SU-DHL-6 (cell line): ENCODE measurements around the gene RAB36.

ENCODE experiments used
- H2AFZ ChIP-seq: fragments of 200-600 bp; sonication (generic); 2 replicates; pipeline ENCODE4 v1.6.1; 2014; ENCODE audit warnings: low read depth, mild to moderate bottlenecking, moderate library complexity, mixed read lengths, antibody characterized with exemption, low read length; ENCODE audit not compliant: severe bottlenecking
- H3F3A ChIP-seq: fragments of 200-600 bp; shearing (Covaris generic); 2 replicates; pipeline ENCODE4 v1.6.0; 2016; ENCODE audit warnings: antibody characterized with exemption, mild to moderate bottlenecking; ENCODE audit not compliant: insufficient read depth
- H3K27ac ChIP-seq: fragments of 200-600 bp; sonication (generic); 2 replicates; pipeline ENCODE4 v1.5.1; 2016; ENCODE audit warnings: low read depth, mild to moderate bottlenecking, low read length, moderate library complexity, mixed read lengths
- H3K27me3 ChIP-seq: fragments of 200-600 bp; sonication (generic), shearing (Covaris generic); 2 replicates; pipeline ENCODE4 v1.6.0; 2014; ENCODE audit warnings: mild to moderate bottlenecking, low read length
- H3K36me3 ChIP-seq: fragments of 200-600 bp; sonication (generic); 2 replicates; pipeline ENCODE4 v1.6.1; 2014; ENCODE audit warnings: mild to moderate bottlenecking, low read length, mixed read lengths
- H3K4me2 ChIP-seq: fragments of 300-600, 200-600 bp; shearing (Covaris generic), sonication (generic); 2 replicates; pipeline ENCODE4 v1.6.0; 2014; ENCODE audit warnings: low read length, low read depth, mild to moderate bottlenecking; ENCODE audit not compliant: poor library complexity, severe bottlenecking
- H3K4me3 ChIP-seq: fragments of 200-600 bp; sonication (generic); 2 replicates; pipeline ENCODE4 v1.5.1; 2014; ENCODE audit warnings: antibody characterized with exemption, low read length, mild to moderate bottlenecking, mixed read lengths; ENCODE audit not compliant: insufficient read depth, poor library complexity, severe bottlenecking
- H3K79me2 ChIP-seq: fragments of 200-600 bp; sonication (generic); 2 replicates; pipeline ENCODE4 v1.6.1; 2014; ENCODE audit warnings: mild to moderate bottlenecking, low read length, moderate library complexity; ENCODE audit not compliant: insufficient read depth
- H3K9ac ChIP-seq: fragments of 200-600 bp; sonication (generic); 2 replicates; pipeline ENCODE4 v1.7.0; 2014; ENCODE audit warnings: mild to moderate bottlenecking, low read length
- H3K9me2 ChIP-seq: fragments of 200-600 bp; sonication (generic); replicated peaks from 2 replicates; pipeline ENCODE4 v1.6.1; 2014; ENCODE audit warnings: low read length; ENCODE audit not compliant: insufficient read depth
- H3K9me3 ChIP-seq: fragments of 200-600 bp; sonication (generic); 2 replicates; pipeline ENCODE4 v1.6.1; 2014; ENCODE audit warnings: low read length, mixed read lengths; ENCODE audit not compliant: insufficient read depth
- H4K20me1 ChIP-seq: fragments of 200-600 bp; sonication (generic); 2 replicates; pipeline ENCODE4 v1.6.1; 2014; ENCODE audit warnings: low read depth, mild to moderate bottlenecking, antibody characterized with exemption, low read length, moderate library complexity, mixed read lengths
- CTCF ChIP-seq: fragments of 200-600 bp; sonication (generic); IDR thresholded peaks from one replicate; pipeline ENCODE4 v1.5.1; 2017; ENCODE audit warnings: antibody characterized with exemption, mild to moderate bottlenecking, low read length, moderate library complexity; ENCODE audit not compliant: insufficient read depth, poor library complexity, severe bottlenecking
- EZH2phosphoT487 ChIP-seq: fragments of 200-600 bp; sonication (generic), shearing (Covaris generic); conservative IDR thresholded peaks from 2 replicates; pipeline ENCODE4 v1.6.1; 2018; ENCODE audit warnings: mild to moderate bottlenecking, antibody characterized with exemption, low read length, moderate library complexity, mixed read lengths

The RAB36 gene

DNA sequence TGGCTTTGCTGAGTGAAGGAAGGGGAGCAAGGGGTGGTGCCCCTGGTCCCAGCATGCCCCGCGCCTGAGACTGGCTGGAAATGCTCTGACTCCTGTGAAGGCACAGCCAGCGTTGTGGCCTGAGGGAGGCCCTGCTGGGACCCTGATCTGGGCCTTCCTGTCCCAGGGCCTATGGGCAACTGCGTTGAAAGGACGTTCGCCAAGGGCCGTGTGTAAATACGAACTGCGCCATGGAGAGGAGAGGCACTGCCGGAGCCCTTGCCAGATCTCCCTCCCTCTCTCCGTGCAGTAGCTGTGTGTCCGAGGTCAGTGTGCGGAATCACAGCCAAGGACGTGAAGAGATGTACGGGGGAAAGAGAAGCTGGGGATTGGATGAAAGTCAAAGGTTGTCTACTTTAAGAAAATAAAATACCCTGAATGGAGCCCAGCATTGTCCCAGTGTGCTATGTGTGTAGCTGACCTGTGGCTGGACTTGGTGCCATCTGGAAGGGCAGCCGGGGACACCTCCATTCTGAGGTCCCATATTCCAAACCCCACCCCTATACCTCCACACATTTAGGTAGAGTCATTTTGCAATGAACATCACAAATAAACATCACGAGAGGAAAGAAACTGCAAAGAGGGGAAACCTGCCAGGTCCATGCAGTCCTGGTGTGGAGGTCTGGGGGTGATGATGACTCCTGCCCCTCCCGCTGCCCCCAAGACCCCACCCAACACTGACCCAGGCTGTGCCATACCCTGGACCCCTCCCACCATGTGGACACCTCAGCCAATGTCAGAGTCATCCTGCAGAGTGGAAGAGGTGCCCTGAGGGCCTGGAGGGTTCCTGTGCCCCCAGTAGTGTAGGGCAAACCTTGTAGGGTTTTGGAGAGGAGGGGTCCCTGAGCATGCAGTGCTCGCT, 20.4 kb upstream of the RAB36 start:
- Histone ChIP-seq H3K9ac (no peak overlapping the region), H3K9me2 (no peaks in the 10 kb centered on the region), H3K27me3 (no peaks in the 10 kb centered on the region), H4K20me1 (no peaks in the 10 kb centered on the region), H3K79me2 (no peaks in the 10 kb centered on the region), H3K4me2 (no peak overlapping the region), H3K4me3 (no peak overlapping the region), H3F3A (no peaks in the 10 kb centered on the region), H3K9me3 (no peaks in the 10 kb centered on the region), H2AFZ (no peak overlapping the region), H3K36me3 (no peaks in the 10 kb centered on the region), H3K27ac (no peak overlapping the region)
- no peak for TF ChIP-seq CTCF
- no peak for TF ChIP-seq EZH2phosphoT487

GRCh38 chr22:23125512-23126103, 19.7 kb upstream of the RAB36 start:
- no peak overlapping the region for H3K4me2 ChIP-seq
- TF ChIP-seq CTCF (no peak), EZH2phosphoT487 (no peak)
- H2AFZ ChIP-seq: no peak overlapping the region
- no peaks in the 10 kb centered on the region for H3K27me3 ChIP-seq
- H3K9me3 ChIP-seq: no peaks in the 10 kb centered on the region
- no peak overlapping the region for H3K4me3 ChIP-seq
- H4K20me1 ChIP-seq: no peaks in the 10 kb centered on the region
- no peaks in the 10 kb centered on the region for H3K79me2 ChIP-seq
- no peak overlapping the region for H3K27ac ChIP-seq
- no peaks in the 10 kb centered on the region for H3K36me3 ChIP-seq
- no peaks in the 10 kb centered on the region for H3F3A ChIP-seq
- no peak overlapping the region for H3K9ac ChIP-seq
- H3K9me2 ChIP-seq: no peaks in the 10 kb centered on the region

GRCh38 chr22:23126165-23127054, 18.9 kb upstream of the RAB36 start:
- no peak overlapping the region for H3K4me2 ChIP-seq
- H3K4me3 ChIP-seq: no peak overlapping the region
- H3K27me3 ChIP-seq: no peaks in the 10 kb centered on the region
- H3K36me3 ChIP-seq: no peaks in the 10 kb centered on the region
- no peak overlapping the region for H2AFZ ChIP-seq
- no peak overlapping the region for H3K27ac ChIP-seq
- no peaks in the 10 kb centered on the region for H3K79me2 ChIP-seq
- no peaks in the 10 kb centered on the region for H3F3A ChIP-seq
- H4K20me1 ChIP-seq: no peaks in the 10 kb centered on the region
- no peak overlapping the region for H3K9ac ChIP-seq
- TF ChIP-seq CTCF (no peak), EZH2phosphoT487 (no peak)
- H3K9me2 ChIP-seq: no peaks in the 10 kb centered on the region
- H3K9me3 ChIP-seq: no peaks in the 10 kb centered on the region
